Smooth muscle cell (in vitro differentiated cells): ENCODE measurements around the gene CRIP1. TPM values are rescaled to one million over a fixed set of nuclear protein-coding genes. Genes with fewer than 3 reads are reported as not detected.

Experiments
- DNase-seq: peaks from one replicate; lab custom pipeline; 2025; ENCODE audit not compliant: unreplicated experiment; lab: John Stamatoyannopoulos, UW
- H2AFZ ChIP-seq: fragments of 200-600 bp; sonication (generic); 2 replicates; pipeline ENCODE4 v1.6.0; 2016; ENCODE audit warnings: antibody characterized with exemption, low read depth, mild to moderate bottlenecking
- H3F3A ChIP-seq: fragments of 200-600 bp; sonication (generic); 2 replicates; pipeline ENCODE4 v1.6.0; 2017; ENCODE audit warnings: antibody characterized with exemption, low read depth
- H3K27ac ChIP-seq: fragments of 200-600 bp; sonication (generic); 2 replicates; pipeline ENCODE4 v1.5.1; 2016; ENCODE audit warnings: low read depth, mild to moderate bottlenecking
- H3K27me3 ChIP-seq: fragments of 200-600 bp; sonication (generic); 2 replicates; pipeline ENCODE4 v1.6.1; 2016; ENCODE audit warnings: low read depth, mild to moderate bottlenecking
- H3K36me3 ChIP-seq: fragments of 200-600 bp; sonication (generic); 2 replicates; pipeline ENCODE4 v1.5.1; 2016; ENCODE audit warnings: low read depth
- H3K4me1 ChIP-seq: fragments of 200-600 bp; sonication (generic); 2 replicates; pipeline ENCODE4 v1.5.1; 2016; ENCODE audit warnings: low read depth
- H3K4me2 ChIP-seq: fragments of 200-600 bp; sonication (generic); 2 replicates; pipeline ENCODE4 v1.6.0; 2016; ENCODE audit warnings: mild to moderate bottlenecking
- H3K4me3 ChIP-seq: fragments of 200-600 bp; sonication (generic); 2 replicates; pipeline ENCODE4 v1.5.1; 2016; ENCODE audit warnings: mild to moderate bottlenecking
- H3K79me2 ChIP-seq: fragments of 200-600 bp; sonication (generic); 2 replicates; pipeline ENCODE4 v1.6.0; 2016; ENCODE audit warnings: low read depth, mild to moderate bottlenecking
- H3K9ac ChIP-seq: fragments of 200-600 bp; sonication (generic); 2 replicates; pipeline ENCODE4 v1.6.0; 2016; ENCODE audit warnings: low read depth
- H3K9me3 ChIP-seq: fragments of 200-600 bp; sonication (generic); replicated peaks from 2 replicates; pipeline ENCODE4 v1.5.1; 2016; ENCODE audit warnings: low read depth
- H4K20me1 ChIP-seq: fragments of 200-600 bp; sonication (generic); 2 replicates; pipeline ENCODE4 v1.6.0; 2016; ENCODE audit warnings: low read depth
- CTCF ChIP-seq: fragments of 200-600 bp; sonication (generic); IDR thresholded peaks from 2 replicates; pipeline ENCODE4 v1.5.1; 2017; ENCODE audit warnings: borderline replicate concordance, mild to moderate bottlenecking, antibody characterized with exemption; ENCODE audit not compliant: insufficient read depth, poor library complexity, severe bottlenecking
- WGBS: methylation state at CpG from one replicate; pipeline ENCODE4 v1.1.7; 2016; ENCODE audit warnings: low lambda C conversion rate; 5-methylcytosine and 5-hydroxymethylcytosine counted together
- polyA plus RNA-seq: library from polyadenylated mRNA; unstranded; fragments of >200 nt; fragmentation: Nextera tagmentation; extraction: Ambion mirVana; gene quantifications from 2 replicates; pipeline ENCODE4 v1.2.1, GENCODE V29; 2016
- total RNA-seq: library from RNA; depleted of rRNA; stranded (reverse); fragments of >200 nt; gene quantifications from 2 replicates; pipeline ENCODE4 v1.2.3, GENCODE V29; 2014

CRIP1 gene
- total and polyA plus RNA-seq, 2 experiments from 2014 or later: 4.9 to 31.8 TPM

DNA sequence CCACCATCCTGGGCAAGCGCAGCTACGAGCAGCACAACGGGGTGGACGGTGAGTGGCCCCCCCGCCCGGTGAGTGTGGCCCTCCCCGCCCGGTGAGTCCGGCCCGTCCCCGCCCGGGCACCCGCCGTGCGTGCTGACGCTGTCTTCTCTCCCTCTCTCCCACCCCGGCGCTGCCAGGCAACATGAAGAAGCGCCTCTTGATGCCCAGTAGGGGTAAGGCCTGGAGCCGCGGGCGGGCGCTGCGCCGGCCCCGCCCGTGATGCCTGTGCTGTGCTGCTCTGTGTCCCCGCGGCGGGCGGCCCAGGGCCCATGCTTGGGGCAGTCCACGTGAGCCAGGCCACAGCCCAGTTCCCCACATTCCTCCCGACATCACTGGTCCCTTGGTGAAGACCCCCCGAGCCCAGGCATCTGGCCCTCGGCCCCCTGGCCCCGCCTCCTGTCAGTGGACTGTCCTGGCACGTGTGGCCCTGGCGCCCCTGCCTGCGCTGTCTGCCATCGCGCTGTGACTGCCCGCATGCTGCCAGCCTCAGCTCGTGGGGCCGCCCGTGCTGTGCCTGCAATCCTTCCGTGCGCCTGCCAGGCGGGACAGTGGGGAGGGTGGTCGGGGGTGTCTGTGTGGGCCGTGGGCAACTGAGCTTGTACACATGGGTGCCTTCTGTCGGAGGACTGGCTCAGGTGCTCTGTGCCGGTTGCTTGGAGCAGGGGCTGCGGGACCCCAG is 20.0 kb upstream of the CRIP1 start:
- WGBS: 98% methylated on average over 44 of the region's 53 CpGs
- no peak overlapping the region for H3K27ac ChIP-seq

DNA sequence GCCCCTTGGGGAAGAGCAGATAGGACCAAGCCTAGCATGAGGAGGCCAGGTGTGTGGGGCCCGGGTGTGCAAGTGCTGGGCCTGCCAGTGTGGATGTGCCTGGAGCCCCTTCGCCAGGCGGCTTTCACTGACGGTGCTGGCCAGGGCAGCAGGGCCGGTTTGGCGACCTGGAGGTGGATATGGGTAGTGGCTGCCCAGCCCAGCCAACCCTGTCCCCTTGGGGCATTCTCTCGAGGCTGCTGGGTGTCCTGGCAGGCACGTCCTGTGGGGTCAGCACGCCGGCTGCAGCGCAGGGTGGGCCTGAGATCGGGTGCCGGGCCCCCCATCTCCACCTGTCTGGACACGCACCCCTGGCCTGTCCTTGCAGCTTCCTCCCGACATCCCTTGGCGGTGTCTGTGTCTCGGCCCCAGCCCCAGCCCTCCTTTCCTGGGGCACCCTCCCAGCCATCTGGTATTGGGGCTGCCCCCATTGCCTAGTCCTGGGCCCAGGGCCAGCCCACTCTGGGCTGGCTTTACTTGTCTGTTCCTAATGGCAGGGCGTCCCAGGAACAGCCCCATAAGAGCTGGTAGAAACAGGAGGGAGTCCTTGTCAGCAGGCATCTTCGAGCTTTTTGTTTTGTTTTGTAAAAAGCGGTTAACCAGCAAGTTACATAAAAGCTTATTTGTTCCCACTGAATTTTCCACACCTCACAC is 19.3 kb upstream of the CRIP1 start:
- no peaks in the 10 kb centered on the region for H3F3A ChIP-seq
- H3K27me3 ChIP-seq: no peaks in the 10 kb centered on the region
- no peaks in the 10 kb centered on the region for H3K79me2 ChIP-seq
- H3K4me3 ChIP-seq: no peak overlapping the region
- no peak overlapping the region for H2AFZ ChIP-seq
- 80% methylated on average over 19 of the region's 20 CpGs for WGBS
- no peaks in the 10 kb centered on the region for H3K36me3 ChIP-seq
- H3K27ac ChIP-seq: no peak overlapping the region
- no peak overlapping the region for H3K9ac ChIP-seq
- DNase-seq: no peak
- H3K4me1 ChIP-seq: no peaks in the 10 kb centered on the region
- H3K9me3 ChIP-seq: no peaks in the 10 kb centered on the region
- no peak for TF ChIP-seq CTCF
- H4K20me1 ChIP-seq: peaks cover 10% of the 10 kb centered on the region
- H3K4me2 ChIP-seq: no peak overlapping the region

More for the DNA sequence above, 20.0 kb upstream of the CRIP1 start:
- Histone ChIP-seq H3K27me3 (no peaks in the 10 kb centered on the region), H3F3A (no peaks in the 10 kb centered on the region), H3K4me2 (no peak overlapping the region), H2AFZ (no peak overlapping the region), H3K79me2 (no peaks in the 10 kb centered on the region), H3K4me1 (no peaks in the 10 kb centered on the region), H4K20me1 (peaks cover 10% of the 10 kb centered on the region), H3K9ac (no peak overlapping the region), H3K36me3 (no peaks in the 10 kb centered on the region), H3K9me3 (no peaks in the 10 kb centered on the region), H3K4me3 (no peak overlapping the region)
- TF ChIP-seq CTCF: no peak
- no peak for DNase-seq

- no peaks in the 10 kb centered on the region for H3K79me2 ChIP-seq
- DNase-seq: no peak
- peaks cover 10% of the 10 kb centered on the region for H4K20me1 ChIP-seq
- no peaks in the 10 kb centered on the region for H3K27me3 ChIP-seq
- H3K9me3 ChIP-seq: no peaks in the 10 kb centered on the region
- no peak overlapping the region for H3K4me2 ChIP-seq
- H2AFZ ChIP-seq: no peak overlapping the region
- H3K36me3 ChIP-seq: no peaks in the 10 kb centered on the region
- H3K4me3 ChIP-seq: no peak overlapping the region
- H3F3A ChIP-seq: no peaks in the 10 kb centered on the region
- H3K9ac ChIP-seq: no peak overlapping the region
- TF ChIP-seq CTCF: no peak
- H3K27ac ChIP-seq: no peak overlapping the region
- WGBS: 96% methylated on average over 22 of the region's 22 CpGs
- H3K4me1 ChIP-seq: no peaks in the 10 kb centered on the region
Observed at GRCh38 chr14:105467942-105468471, 18.7 kb upstream of the CRIP1 start.
